ENCODE data around the gene CSDE1.

GRCh38 chr1:114700036-114700600 is 57.7 kb downstream of the CSDE1 start:
- TF ChIP-seq CTCF (conservative IDR thresholded peaks at IDR 0.05 in 1 of 2, IDR thresholded peaks at IDR 0.05 in 1 of 2; ENCODE audit: low read depth in 1 of 2, low read length in 2 of 2) (no peak), EZH2 (IDR thresholded peaks at IDR 0.05; ENCODE audit: low read length, missing control alignments) (no peak)

All from fibroblast of lung (primary cell).